Measurements from ENCODE around the gene AURKA. TPM values are rescaled to one million over a fixed set of nuclear protein-coding genes. Genes with fewer than 3 reads are reported as not detected.

Gene AURKA
- total RNA-seq, 1 experiment from 2014 or later: 92.0 TPM

DNA sequence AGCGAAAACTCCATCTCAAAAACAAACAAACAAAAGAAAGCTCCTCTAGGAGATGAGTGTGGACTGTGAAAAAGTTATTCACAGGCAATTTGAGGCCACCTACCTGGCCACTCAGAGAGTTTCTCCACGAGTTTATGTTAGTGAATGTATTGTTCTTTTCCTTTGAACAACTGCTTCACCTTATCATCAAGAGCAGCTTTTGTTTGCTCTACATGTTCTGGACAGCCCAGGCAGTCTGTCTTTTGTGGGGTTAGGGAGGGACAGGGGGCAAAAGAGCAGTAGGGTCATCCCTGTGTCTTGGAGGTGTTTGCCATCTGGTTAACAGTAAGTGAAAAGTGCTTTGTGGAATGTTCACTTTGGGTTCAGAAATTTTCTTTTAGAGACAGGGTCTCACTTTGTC, 28.0 kb upstream of the AURKA start:
- no peaks in the 10 kb centered on the region for H4K20me1 ChIP-seq (ENCODE audit: insufficient read depth)
- ChIA-PET CTCF (no interaction called here), POLR2A (ENCODE audit: unreplicated experiment) (no interaction called here)
- H3K4me1 ChIP-seq (replicated peaks; ENCODE audit: insufficient read depth): peaks cover 35% of the 10 kb centered on the region
- BruUV-seq (replicated peaks): no TSS peak
- H3K9me3 ChIP-seq (ENCODE audit: insufficient read depth, low read depth): no peaks in the 10 kb centered on the region
- peaks cover 11% of the 10 kb centered on the region; the same call in 1 of the 2 replicates for H3F3A ChIP-seq (ENCODE audit: insufficient read depth, low read depth)
- H3K4me3 ChIP-seq: no peak overlapping the region
- H3K36me3 ChIP-seq (ENCODE audit: low read depth): no peaks in the 10 kb centered on the region
- no peak overlapping the region for H3K4me2 ChIP-seq
- DNase-seq: no peak
- H3K79me2 ChIP-seq (ENCODE audit: low read depth): no peaks in the 10 kb centered on the region
- H3K27ac ChIP-seq: no peak overlapping the region
- H2AFZ ChIP-seq: no peak overlapping the region
- intact Hi-C loops (cut with micrococcal nuclease; ENCODE audit: unreplicated experiment): no loop called here
- no peaks in the 10 kb centered on the region for H3K9me2 ChIP-seq (ENCODE audit: insufficient read depth)
- TF ChIP-seq CTCF (conservative IDR thresholded peaks at IDR 0.05): no peak
- TF ChIP-seq EZH2 (IDR thresholded peaks at IDR 0.05; ENCODE audit: low read depth): no peak
- H3K27me3 ChIP-seq (ENCODE audit: insufficient read depth, low read depth): no peaks in the 10 kb centered on the region

DNA sequence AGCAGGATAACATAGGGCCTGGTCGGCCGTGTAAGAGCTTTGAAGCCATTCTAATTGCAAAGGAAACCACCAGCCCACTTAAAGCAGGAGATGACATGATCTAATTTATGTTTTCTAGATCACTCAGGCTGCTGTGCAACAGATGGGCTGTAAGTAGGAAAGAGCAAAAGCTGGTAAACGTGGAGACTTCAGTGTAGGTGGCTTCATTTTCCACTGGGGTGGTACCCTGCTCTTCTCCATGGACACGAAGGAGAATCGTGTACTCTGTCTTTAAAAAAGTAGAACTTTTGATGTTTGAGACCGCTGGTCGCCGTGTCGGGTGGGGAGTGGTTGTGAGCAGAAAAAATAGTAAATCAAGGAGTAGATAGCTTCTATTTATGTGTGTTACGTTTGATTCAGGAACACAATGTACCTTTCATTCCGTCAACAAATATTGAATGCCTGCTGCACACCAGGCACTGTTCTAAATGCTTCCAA, 26.4 kb upstream of the AURKA start:
- no peaks in the 10 kb centered on the region for H3K36me3 ChIP-seq (ENCODE audit: low read depth)
- peaks cover 11% of the 10 kb centered on the region; the same call in 1 of the 2 replicates for H3F3A ChIP-seq (ENCODE audit: insufficient read depth, low read depth)
- POLR2A ChIA-PET (ENCODE audit: unreplicated experiment): no interaction called here
- no peaks in the 10 kb centered on the region for H3K9me2 ChIP-seq (ENCODE audit: insufficient read depth)
- no peak for DNase-seq
- TF ChIP-seq CTCF (conservative IDR thresholded peaks at IDR 0.05) (no peak), EZH2 (IDR thresholded peaks at IDR 0.05; ENCODE audit: low read depth) (no peak)
- BruUV-seq (replicated peaks): no TSS peak
- peaks cover 27% of the 10 kb centered on the region for H3K4me1 ChIP-seq (replicated peaks; ENCODE audit: insufficient read depth)
- no peaks in the 10 kb centered on the region for H3K9me3 ChIP-seq (ENCODE audit: insufficient read depth, low read depth)
- intact Hi-C loops (cut with micrococcal nuclease; ENCODE audit: unreplicated experiment): no loop called here
- no peak overlapping the region for H3K4me2 ChIP-seq
- no peaks in the 10 kb centered on the region for H3K79me2 ChIP-seq (ENCODE audit: low read depth)
- no peaks in the 10 kb centered on the region for H4K20me1 ChIP-seq (ENCODE audit: insufficient read depth)
- H3K27me3 ChIP-seq (ENCODE audit: insufficient read depth, low read depth): no peaks in the 10 kb centered on the region
- H2AFZ ChIP-seq: no peak overlapping the region
- H3K4me3 ChIP-seq: no peak overlapping the region
- no peak overlapping the region for H3K27ac ChIP-seq
- CTCF ChIA-PET: no interaction called here

GRCh38 chr20:56417911-56418310, 25.9 kb upstream of the AURKA start:
- Histone ChIP-seq H2AFZ (no peak overlapping the region), H3K27ac (no peak overlapping the region), H3K4me2 (no peak overlapping the region), H3K36me3 (ENCODE audit: low read depth) (no peaks in the 10 kb centered on the region), H4K20me1 (ENCODE audit: insufficient read depth) (no peaks in the 10 kb centered on the region), H3F3A (ENCODE audit: insufficient read depth, low read depth) (peaks cover 10% of the 10 kb centered on the region; the same call in 1 of the 2 replicates), H3K79me2 (ENCODE audit: low read depth) (no peaks in the 10 kb centered on the region), H3K4me3 (no peak overlapping the region), H3K9me3 (ENCODE audit: insufficient read depth, low read depth) (no peaks in the 10 kb centered on the region), H3K9me2 (ENCODE audit: insufficient read depth) (no peaks in the 10 kb centered on the region), H3K4me1 (replicated peaks; ENCODE audit: insufficient read depth) (peaks cover 21% of the 10 kb centered on the region), H3K27me3 (ENCODE audit: insufficient read depth, low read depth) (no peaks in the 10 kb centered on the region)
- ChIA-PET CTCF (no interaction called here), POLR2A (ENCODE audit: unreplicated experiment) (no interaction called here)
- TF ChIP-seq CTCF (conservative IDR thresholded peaks at IDR 0.05): no peak
- TF ChIP-seq EZH2 (IDR thresholded peaks at IDR 0.05; ENCODE audit: low read depth): no peak
- intact Hi-C loops (cut with micrococcal nuclease; ENCODE audit: unreplicated experiment): no loop called here
- DNase-seq: no peak
- no TSS peak for BruUV-seq (replicated peaks)
